Stromal cell of bone marrow (primary cell): Measurements from ENCODE around the gene SHF.
"Not testable (repeated sequence)": the region's sequence is repeated elsewhere in the genome, so short reads cannot be mapped to it uniquely, and the experiment has no call there.

Experiments used
- DNase-seq: peaks from one replicate; pipeline ENCODE4 v3.0.0-alpha.2; 2012; ENCODE audit warnings: low read depth

The SHF gene, protein sequence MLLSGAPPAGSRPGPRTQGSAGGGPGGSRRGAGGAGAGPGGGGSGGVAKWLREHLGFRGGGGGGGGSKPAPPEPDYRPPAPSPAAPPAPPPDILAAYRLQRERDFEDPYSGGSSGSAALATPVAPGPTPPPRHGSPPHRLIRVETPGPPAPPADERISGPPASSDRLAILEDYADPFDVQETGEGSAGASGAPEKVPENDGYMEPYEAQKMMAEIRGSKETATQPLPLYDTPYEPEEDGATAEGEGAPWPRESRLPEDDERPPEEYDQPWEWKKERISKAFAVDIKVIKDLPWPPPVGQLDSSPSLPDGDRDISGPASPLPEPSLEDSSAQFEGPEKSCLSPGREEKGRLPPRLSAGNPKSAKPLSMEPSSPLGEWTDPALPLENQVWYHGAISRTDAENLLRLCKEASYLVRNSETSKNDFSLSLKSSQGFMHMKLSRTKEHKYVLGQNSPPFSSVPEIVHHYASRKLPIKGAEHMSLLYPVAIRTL

DNA sequence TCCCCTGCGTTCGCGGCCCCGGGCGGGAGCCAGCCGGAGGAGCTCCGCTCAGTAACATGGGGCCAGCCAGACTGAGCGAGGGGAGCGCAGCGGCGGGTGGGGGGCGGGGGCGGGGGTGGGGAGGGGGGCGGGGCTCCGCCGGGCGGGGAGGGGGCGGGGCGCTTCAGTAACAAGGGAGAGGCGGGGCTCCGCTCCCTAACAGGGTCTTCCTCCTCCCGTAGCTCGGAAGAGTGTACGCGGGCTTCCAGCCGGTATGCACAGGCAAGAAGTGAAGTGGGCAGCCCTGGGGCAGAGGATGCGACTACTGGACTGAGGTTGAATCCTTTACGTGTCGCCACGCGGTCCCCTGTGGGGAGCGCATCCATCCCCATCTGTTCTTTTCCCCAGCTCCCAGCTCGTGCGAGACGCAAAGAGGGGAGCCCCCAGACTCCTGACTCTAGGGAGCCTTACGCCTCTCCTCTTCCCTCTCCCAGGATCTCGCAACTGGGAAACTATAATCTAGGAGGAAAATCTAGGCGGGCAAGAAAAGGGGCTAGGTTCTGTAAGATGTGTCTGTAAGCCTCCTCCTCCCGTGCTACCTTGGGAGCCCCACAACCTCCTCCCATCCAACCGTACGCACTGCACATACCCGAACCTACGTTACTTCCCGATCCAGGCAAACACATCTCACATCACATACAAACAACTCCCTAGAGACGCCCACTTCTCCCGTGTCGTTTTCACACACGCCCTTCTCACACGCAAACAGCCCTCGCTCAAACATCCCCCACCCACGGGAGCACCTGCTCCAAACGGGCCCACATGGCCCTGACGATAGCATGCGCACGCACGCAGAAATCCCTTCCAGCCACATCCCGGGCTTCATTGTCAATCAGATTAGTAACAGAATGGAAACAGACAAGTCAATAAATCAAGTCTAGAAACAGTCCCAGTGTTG lies at the start of gene SHF:
Gene SHF (minus strand): TSS at position 73 of the 937 bp plus-strand sequence. CDS start 15 bp downstream, at position 58.
- DNase-seq, result no peak

DNA sequence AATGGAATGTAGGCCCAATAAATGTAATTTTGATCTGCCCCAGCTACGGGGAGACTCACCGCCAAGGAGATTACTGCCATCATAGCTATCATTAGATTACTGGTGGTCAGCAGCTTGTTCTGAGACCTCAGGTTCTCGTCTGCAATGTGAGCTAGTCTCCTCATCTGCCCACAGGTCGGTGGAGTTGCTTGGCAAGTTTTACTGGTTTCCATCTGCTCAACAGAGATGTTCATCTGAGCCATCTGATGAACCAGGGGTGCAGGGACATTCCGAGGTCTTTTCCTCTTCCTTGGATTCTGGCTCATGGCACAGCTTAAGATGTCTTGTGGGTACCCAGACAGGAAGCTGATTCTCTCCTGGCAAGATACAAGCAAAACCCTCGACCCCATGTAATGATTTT lies 49.0 kb upstream of the SHF start:
- not testable (repeated sequence) for DNase-seq

DNA sequence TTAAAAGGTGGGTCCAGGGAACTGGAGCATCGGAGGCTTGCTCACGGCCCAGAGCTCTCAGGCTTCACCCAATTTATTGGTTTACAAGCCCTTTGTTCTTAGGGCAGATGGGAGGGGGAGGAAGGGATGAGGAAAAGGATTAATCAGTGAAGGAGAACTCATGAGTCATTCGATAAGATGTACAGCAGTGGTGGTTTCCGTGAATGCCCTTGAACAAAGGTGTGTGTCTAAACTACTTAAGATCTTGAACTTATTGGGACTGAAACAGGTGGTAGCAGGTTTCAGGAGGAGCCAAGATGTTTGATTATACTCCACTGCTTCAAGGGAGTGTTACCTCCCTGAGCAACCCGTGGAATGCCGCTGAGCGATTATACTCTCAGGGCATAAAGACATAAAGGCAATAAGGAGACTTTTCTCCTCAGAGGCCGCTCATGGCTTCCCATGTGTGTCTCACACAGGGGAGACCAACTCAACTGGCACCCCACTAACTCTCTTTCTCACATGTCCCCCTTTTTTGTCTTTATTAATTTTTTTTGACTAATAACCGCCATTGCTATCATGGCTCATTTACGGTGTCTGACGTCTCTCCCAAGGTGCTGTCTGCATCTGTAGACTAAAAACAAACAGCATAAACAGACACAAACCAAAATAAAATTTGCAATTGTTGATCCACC lies 46.9 kb upstream of the SHF start:
- no peak for DNase-seq

DNA sequence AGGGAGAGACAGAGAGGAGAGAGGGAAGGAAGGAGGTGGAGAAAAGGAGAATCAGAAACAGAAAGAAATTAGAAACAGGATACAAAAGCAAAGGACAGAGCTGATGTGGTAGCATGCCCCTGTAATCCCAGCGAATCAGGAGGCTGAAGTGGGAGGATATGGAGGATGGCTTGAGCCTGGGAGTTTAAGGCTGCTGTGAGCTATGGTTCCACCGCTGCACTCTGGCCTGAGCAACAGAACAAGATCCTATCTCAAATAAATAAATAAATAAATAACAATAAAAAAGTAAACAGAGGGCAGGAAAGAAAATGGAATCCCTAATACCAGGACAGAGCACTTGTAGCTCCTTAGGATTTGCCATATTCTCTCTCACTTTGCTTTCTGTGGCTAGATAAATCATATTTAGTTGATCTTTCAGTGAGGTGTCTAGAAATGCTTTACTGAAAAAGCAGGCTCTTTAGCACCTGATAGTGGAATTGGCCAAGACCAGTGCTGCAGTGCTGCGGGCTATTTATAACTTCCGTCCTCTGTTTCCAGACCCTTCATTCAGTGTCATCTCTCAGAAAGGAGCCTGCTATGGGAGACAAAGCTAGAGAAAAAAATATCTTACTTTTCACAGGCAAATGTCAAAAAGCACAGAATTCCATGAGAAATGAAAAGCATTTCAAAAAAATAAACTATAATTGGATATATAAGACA lies 44.2 kb upstream of the SHF start:
- DNase-seq, result no peak

DNA sequence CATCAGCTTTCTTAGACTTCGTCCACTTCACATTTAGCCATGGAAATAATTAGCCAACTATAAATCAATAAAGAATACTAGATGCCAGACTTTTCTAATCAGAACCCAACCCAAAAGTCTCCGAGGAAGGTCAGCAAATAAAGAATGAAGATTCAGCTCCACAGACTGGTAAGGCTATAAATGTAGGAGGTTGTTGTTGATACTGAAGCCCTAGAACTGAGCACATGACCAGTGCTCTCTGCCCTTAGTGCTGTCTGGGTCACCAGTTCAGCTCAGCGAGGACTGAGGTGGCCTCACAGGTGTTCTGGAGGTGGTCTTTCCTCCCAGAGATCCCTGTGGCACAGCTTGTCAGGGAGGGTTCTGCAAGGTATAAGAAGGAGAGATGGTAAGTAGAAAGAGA lies 43.4 kb upstream of the SHF start:
- no peak for DNase-seq

DNA sequence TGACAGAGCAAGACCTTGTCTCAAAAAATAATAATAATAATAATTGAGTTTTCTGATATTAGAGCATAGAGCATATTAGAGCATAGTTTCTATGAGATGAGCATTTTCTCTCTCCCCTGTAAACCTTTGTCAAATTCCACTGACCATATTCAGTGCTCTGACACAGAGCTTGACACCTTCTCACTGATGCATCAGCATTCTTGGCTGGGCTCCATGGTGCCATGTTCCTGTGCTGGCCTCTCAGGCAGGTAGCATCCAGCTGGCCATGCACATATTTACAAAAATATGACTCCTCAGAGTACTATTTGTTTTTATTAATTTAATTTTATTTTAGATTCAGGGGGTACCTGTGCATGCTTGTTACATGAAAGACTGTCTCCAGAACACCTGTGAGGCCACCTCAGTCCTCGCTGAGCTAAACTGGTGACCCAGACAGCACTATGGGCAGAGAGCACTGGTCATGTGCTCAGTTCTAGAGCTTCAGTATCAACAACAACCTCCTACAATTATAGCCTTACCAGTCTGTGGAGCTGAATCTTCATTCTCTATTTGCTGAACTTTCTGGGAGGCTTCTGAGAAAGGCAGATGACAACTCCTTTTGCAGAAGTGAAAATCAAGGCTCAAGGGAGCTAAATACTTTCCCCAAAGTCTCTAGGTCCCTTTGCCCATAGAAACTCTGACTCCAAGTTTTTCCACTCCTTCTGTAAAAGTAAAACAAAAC lies 42.6 kb upstream of the SHF start:
- no peak for DNase-seq

DNA sequence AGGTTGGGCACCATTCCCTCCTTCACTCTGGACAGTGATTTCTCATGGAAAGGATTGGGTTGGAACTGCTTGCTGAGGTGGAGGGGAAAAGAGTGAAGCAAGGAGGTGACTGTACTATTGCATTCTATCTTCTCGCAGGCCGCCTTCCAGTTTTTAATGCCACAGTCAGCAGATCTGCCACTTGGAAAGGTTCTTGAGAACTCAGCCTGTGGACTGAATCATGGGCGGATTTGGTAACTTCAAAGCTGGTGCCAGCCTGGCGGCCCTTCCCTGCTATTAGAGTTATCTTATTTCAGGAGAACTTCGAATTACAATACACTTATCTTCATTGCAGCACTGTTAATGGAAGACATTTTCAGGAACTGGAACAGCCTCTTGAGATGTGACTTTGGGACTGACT lies 41.2 kb upstream of the SHF start:
- no peak for DNase-seq

DNA sequence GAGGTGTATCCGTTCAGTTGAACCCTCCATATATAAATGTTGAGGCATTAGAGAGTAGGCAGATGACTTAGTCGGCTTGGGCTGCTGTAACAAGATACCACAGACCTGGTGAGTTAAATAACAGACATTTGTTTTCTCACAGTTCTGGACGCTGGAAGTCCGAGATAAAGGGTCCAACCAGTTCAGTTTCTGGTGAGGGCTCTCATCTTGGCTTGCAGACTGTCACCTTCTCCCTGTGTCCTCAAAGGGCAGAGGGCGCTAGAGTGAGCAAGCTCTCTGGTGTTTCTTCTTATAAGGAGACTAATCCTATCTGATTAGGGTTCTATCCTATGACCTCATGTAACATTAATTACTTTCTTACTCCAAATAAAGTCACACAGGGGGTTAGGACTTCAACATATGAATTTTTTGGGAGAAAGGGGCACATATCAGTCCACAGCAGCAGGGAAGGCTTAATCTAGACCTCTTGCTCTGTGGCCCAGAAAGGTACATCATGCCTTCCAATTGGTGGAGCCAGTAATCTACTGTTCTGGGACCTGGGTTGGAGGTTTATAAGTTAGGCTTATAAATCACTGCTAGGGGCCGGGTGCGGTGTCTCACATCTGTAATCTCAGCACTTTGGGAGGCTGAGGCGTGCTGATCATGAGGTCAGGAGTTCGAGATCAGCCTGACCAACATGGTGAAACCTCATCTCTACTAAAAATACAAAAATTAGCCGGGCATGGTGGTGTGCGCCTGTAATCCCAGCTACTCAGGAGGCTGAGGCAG lies 37.9 kb upstream of the SHF start:
- DNase-seq, result no peak

DNA sequence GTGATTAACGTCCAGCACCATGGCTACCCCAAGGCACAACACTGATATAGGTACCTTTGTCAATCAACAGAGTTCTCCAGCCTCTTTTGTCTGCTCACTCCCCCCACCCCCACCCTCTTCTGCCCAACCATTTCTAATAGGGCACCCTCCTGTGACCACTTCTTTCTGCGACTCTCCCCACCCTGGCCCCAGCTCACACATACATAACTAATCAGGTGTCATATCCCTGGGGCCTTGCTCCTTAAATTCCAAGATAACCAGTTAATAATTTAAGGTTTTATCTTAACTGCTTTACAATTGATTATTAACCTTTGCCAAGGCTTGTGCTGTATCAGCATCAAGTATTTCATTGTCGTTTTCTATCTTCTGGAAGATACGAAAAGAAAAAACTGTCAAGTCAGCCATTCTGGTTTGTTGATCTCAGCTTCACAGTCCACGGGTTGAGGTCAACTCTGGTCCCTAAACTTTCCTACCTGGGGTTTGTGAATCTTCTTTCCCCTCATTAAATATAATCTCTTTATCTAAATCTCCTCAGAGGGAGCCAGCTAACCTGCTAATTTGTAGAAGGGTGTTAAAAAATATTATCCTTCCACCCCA lies 37.0 kb upstream of the SHF start:
- no peak for DNase-seq

DNA sequence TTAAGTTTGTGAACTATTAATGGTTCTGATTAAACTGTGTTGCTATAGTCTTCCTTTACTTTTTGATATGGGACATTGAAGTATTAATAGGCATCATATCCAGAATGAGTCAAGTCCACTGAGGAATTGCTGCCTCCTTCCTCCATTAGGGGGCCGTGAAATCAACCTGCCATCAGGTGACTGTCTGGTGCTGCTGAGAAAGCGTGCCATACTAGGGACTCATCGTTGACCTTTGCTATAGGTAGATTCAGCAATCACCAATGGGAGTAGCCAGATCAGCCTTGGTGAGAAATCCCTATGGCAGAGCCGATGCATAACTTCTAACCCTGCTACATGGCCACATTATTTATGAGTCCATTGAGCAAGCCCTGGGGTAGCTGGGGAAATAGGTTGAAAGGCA lies 34.2 kb upstream of the SHF start:
- no peak for DNase-seq

DNA sequence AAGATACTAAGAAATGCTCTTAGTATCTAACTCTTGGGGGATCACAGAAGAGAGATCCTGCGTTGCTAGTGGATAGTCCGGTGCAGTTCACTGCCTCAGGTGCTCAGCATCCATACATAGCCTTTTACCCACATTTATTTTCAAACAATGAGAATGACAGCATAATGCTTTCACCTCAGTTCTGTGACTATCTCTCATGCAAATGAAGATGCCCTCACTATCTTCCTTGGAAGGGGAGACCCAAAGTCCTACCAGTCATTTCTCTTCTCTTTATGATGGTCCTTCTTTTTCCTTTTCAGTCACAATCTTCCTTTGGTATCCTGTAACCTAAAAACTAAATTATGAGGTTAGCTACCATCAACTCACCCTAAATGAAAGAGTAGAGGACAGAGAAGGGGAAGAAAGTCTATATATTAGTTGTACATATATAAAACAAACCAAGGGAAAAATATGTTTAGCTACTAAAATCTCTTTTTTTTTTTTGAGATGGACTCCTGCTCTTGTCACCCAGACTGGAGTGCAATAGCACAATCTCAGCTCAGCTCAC lies 33.4 kb upstream of the SHF start:
- DNase-seq, result no peak

DNA sequence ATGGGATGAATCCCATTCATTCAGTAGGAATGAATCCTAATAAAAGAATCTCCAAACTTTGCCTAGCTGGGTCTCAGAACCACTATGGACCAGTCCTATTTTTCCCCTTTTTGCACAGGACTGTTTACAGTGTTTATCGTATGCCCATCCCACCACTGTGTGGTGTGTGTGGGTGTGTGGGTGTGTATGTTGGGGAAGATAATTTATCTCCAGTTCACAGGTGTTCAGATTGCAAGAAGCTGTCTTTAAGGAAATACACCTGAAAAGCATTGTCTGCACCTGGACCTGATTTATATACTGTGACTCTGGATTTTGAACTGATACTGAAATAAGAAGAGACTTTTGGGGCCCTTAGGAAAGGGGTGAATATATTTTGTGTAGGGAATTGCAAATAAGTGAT lies 24.7 kb upstream of the SHF start:
- no peak for DNase-seq

DNA sequence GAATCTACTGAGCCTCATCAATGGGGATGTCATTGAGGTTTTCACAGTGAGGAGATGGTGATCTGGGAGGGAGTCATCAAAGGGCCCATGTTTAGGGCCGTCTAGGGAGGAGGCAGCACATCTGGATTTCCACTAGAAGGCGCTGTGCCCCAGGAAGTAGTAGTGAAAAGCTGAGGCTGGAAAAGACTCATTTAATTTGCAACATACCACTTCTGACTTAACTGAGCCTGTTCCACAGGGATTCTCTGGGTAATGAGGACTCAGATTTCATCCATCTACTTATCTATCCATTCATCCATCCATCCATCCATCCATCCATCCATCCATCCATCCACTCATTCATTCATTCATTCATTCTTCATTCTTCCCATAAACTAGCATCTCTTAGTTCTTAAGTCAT lies 17.4 kb upstream of the SHF start:
- peak; percentile 50 for DNase-seq

DNA sequence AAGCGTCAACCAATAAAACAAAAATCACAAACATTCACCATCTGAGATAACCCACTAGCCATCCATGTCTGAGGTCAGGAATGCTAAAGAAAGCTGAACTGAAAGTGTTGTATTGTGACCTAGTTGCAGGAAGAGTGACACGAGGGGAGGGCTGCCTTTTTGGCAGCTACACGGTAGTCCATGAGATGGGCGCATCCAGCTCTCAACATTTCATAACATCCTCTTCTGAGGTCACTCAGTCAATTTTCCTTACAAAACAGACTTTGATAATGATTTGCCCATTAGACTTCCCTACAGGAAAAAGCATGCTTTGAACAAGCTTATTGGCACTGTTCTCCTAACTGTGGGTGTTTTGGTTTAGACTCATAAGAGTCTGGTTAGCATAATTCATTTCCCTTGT lies 15.4 kb upstream of the SHF start:
- DNase-seq, result peak; percentile 17

DNA sequence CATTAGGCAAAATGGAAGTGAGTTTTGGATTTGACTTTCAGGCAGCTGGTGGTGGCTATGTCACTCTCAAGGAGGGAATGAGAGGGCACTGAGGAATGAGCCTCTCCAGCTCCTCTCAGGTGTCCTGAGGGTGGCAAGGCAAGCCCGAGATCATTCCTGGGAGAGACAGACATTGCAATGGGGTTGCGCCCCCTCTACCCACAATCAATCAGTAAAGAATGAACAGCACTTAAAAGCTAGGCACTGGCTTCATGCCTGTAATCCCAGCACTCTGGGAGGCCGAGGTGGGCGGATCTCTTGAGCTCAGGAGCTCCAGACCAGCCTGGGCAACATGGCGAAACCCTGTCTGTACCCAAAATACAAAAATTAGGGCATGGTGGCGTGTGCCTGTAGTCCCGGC lies 14.1 kb upstream of the SHF start:
- DNase-seq, result no peak

DNA sequence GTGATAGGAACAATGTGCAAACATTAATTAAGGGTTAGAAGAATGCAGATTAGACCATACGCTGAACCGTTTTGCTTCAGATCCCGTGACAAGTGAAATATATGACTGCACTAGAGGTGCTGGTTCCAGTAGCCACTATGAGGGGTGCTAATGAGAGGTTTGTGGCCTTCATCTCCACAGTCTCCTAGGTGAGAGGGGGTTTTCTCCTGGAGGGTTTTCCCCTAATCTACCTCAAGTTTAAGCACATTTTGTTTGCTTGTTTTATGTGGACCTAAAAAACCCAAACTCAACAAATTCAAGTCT lies 13.7 kb upstream of the SHF start:
- no peak for DNase-seq

DNA sequence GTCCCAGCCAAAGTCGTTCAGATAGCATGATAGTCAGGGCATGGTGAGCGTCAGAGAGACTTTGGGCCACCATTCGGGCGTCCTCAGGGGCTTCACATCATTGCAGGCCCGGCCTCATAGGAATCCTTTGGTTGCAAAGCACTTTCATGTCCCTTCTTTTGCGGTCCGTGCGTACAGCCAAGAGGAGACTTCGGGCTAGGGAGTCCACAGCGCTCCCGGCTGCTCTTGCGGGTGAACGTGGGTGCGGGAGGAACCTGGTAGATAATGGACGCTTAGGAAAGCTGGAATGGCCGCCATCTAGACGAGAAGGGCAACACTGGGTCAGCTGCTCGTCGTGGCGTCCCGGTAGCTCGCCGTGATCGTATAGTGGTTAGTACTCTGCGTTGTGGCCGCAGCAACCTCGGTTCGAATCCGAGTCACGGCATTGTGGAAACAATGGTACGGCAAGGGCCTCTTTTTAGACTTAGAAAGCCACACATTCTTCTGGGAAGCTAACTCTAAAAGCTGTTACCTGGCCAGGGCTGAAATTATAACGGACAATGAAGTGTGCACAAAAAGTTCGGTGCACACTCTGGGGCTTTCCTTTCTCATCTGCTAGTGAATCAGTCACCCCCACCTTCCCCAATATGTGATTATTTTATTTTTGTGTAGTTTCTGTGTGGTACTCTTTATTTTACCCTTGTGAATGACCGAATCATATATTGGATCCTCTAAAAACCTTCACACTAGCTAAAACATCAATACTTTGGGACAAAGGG lies 13.2 kb upstream of the SHF start:
- DNase-seq, result peak; percentile 45

DNA sequence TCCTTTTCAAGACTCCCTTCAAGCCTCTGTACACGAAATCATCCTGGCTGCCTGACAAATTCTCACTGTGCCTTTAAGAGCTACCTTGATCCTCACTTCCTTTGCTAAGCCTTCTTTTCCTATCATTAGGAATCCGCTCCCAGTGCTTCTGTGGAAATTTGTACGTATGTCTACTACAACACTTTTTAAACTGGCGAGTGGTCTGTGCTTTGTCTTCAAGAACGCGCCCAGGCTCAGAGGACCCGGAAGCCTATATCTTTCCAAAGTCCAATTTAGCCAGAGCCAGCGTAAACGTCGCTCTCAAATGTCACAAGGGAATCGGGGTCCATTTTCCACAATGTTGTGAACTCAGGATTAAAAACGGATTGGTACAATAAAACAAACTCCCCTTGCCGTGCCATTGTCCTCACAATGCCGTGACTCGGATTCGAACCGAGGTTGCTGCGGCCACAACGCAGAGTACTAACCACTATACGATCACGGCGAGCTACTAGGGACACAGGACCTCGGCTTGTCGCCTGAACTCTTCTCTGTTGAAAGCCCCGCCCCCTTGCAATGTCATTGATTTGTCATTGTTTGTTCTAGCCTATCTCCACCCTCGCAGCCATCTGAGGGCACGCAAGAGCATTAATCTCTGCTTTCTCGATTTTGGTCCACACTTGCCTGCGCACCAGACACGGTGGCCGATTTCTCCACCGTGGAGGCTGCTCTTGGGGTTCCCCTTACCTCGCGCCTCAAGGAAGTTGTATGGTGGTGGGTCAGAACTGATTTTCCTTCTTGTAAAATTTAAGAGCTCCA lies 12.4 kb upstream of the SHF start:
- peak; percentile 80 for DNase-seq
